Body of pancreas (tissue), 4 donors: Measurements from ENCODE around the gene PIK3IP1. TPM values are rescaled to one million over a fixed set of nuclear protein-coding genes. Genes with fewer than 3 reads are reported as not detected.

ENCODE experiments used
- ATAC-seq: fragments of 150-250 bp; one replicate; pipeline ENCODE4 v1.9.1; 2016
- DNase-seq, 4 donors: peaks; one replicate each; pipeline ENCODE4 v3.0.0-alpha.2; 2019
- H3K27ac ChIP-seq, 4 donors: fragments of 200-600 bp; sonication (generic); 1 replicate in 3 of 4; 2 replicates in 1 of 4; pipeline versions ENCODE4 v1.5.1 to v1.6.1; 2016 to 2019; ENCODE audit warnings: mild to moderate bottlenecking in 1 of 4, mixed read lengths in 1 of 4, moderate library complexity in 1 of 4
- H3K27me3 ChIP-seq, 2 donors: fragments of 200-600 bp; sonication (generic); one replicate each; pipeline ENCODE4 v1.6.0; 2016; ENCODE audit warnings: mild to moderate bottlenecking in 1 of 2
- H3K36me3 ChIP-seq, 2 donors: fragments of 200-600 bp; sonication (generic); replicated peaks in 1 of 2; 2 replicates each; pipeline ENCODE4 v1.5.1; 2016; ENCODE audit warnings: low read depth in 2 of 2; ENCODE audit not compliant: insufficient read depth in 1 of 2
- H3K4me1 ChIP-seq: fragments of 200-600 bp; sonication (generic); one replicate; pipeline ENCODE4 v1.6.0; 2016
- H3K4me3 ChIP-seq, 2 donors: fragments of 200-600 bp; sonication (generic); 1 replicate in 1 of 2; 2 replicates in 1 of 2; pipeline ENCODE4 v1.5.1; 2016 to 2019
- H3K9me3 ChIP-seq, 3 donors: fragments of 200-600 bp; sonication (generic); 1 replicate in 2 of 3; 2 replicates in 1 of 3; pipeline ENCODE4 v1.5.1; 2016
- CTCF ChIP-seq, 7 experiments: fragments of 450-650 bp in 4 of 7; fragments of 200-600 bp in 3 of 7; sonication (generic) in 3 of 7; IDR thresholded peaks; one replicate each; pipeline ENCODE4 v1.5.1; 2016 to 2019; ENCODE audit warnings: antibody characterized with exemption in 7 of 7
- POLR2A ChIP-seq, 3 donors: fragments of 450-650 bp; IDR thresholded peaks; one replicate each; pipeline ENCODE4 v1.6.1; 2016; ENCODE audit warnings: antibody characterized with exemption in 3 of 3, mild to moderate bottlenecking in 2 of 3
- WGBS, 2 donors: methylation state at CpG; one replicate each; pipeline ENCODE4 v1.1.5; 2017; 5-methylcytosine and 5-hydroxymethylcytosine counted together
- intact Hi-C: fragments of 100-400 bp; cut with DNase I; formaldehyde crosslinking; loops from one replicate; pipeline ENCODE4 v1.15.1; 2023
- total RNA-seq, 2 donors: library from RNA; depleted of rRNA; stranded (reverse); fragments of >200 nt; gene quantifications; one replicate each; pipeline ENCODE4 v1.1.0, GENCODE V29; 2016

Gene PIK3IP1
- total RNA-seq, 2 donors from 2014 or later, result 5.6 to 18.9 TPM

- ATAC-seq (no peak), DNase-seq (no peak)
- WGBS, 2 donors, result 70 to 72% methylated on average over 11 to 13 of the region's 13 CpGs
- H3K4me3 ChIP-seq, result no peak overlapping the region
- no peaks in the 10 kb centered on the region for H3K9me3 ChIP-seq
- intact Hi-C loops, result no loop called here
- peaks cover 33% of the 10 kb centered on the region for H3K4me1 ChIP-seq
- H3K36me3 ChIP-seq, result no peaks in the 10 kb centered on the region
- TF ChIP-seq POLR2A (IDR thresholded peaks at IDR 0.05) (no peak), CTCF (IDR thresholded peaks at IDR 0.05) (no peak)
- peak overlapping the region in 3 of 4 donors; percentile 88 to 95 (median 92) for H3K27ac ChIP-seq
- no peaks in the 10 kb centered on the region for H3K27me3 ChIP-seq
These were observed 2.9 kb downstream of the PIK3IP1 start for GRCh38 chr22:31289344-31289743.

GRCh38 chr22:31288496-31289240 lies 3.6 kb downstream of the PIK3IP1 start:
- ATAC-seq (no peak), DNase-seq (no peak)
- H3K36me3 ChIP-seq, result no peaks in the 10 kb centered on the region
- intact Hi-C loops, result no loop called here
- no peak for TF ChIP-seq CTCF (IDR thresholded peaks at IDR 0.05)
- peak in 1 of 3 donors; percentile 10 for TF ChIP-seq POLR2A (IDR thresholded peaks at IDR 0.05)
- H3K9me3 ChIP-seq, result no peaks in the 10 kb centered on the region
- 56 to 61% methylated on average over 5 of the region's 5 CpGs for WGBS, 2 donors
- peak overlapping the region in 2 of 4 donors; percentile 92 to 95 for H3K27ac ChIP-seq
- no peaks in the 10 kb centered on the region for H3K27me3 ChIP-seq
- peaks cover 30% of the 10 kb centered on the region for H3K4me1 ChIP-seq
- no peak overlapping the region for H3K4me3 ChIP-seq

- H3K4me1 ChIP-seq, result peaks cover 26% of the 10 kb centered on the region
- H3K27ac ChIP-seq, result peak overlapping the region in 2 of 4 donors; percentile 4 to 95
- no peak overlapping the region for H3K4me3 ChIP-seq
These were observed 4.3 kb downstream of the PIK3IP1 start for GRCh38 chr22:31287818-31288495.

GRCh38 chr22:31286360-31287255 lies 5.7 kb downstream of the PIK3IP1 start:
- Histone ChIP-seq H3K4me1 (peaks cover 19% of the 10 kb centered on the region), H3K27ac (peak overlapping the region in 2 of 4 donors; percentile 18 to 95), H3K27me3 (no peaks in the 10 kb centered on the region), H3K36me3 (peaks cover 0 to 1% of the 10 kb centered on the region in 2 donors), H3K9me3 (no peaks in the 10 kb centered on the region), H3K4me3 (no peak overlapping the region)
- intact Hi-C loops, result no loop called here
- no peak for ATAC-seq
- peak in 1 of 4 donors; percentile 67 for DNase-seq
- TF ChIP-seq POLR2A (IDR thresholded peaks at IDR 0.05) (peak in 1 of 3 donors; percentile 30), CTCF (IDR thresholded peaks at IDR 0.05) (no peak)
- WGBS, 2 donors, result 71 to 78% methylated on average over 8 of the region's 8 CpGs

More at GRCh38 chr22:31287818-31288495, 4.3 kb downstream of the PIK3IP1 start:
- TF ChIP-seq CTCF (IDR thresholded peaks at IDR 0.05), result no peak
- TF ChIP-seq POLR2A (IDR thresholded peaks at IDR 0.05), result no peak
- no peaks in the 10 kb centered on the region for H3K36me3 ChIP-seq
- ATAC-seq, result no peak
- 90 to 93% methylated on average over 6 of the region's 6 CpGs for WGBS, 2 donors
- no peak for DNase-seq
- intact Hi-C loops, result no loop called here
- no peaks in the 10 kb centered on the region for H3K27me3 ChIP-seq
- H3K9me3 ChIP-seq, result no peaks in the 10 kb centered on the region
